HepG2 (cell line): Measurements from ENCODE around the gene MGAT5. TPM values are rescaled to one million over a fixed set of nuclear protein-coding genes. Genes with fewer than 3 reads are reported as not detected.

Experiments used
- ATAC-seq: fragments of 200-7000 bp; cut with Tn5 transposase; 3 replicates; pipeline ENCODE4 v1.9.1; 2020; ENCODE audit warnings: mild to moderate bottlenecking, moderate library complexity
- BruUV-seq: library from RNA; stranded (reverse); fragments of 400-500 nt; replicated peaks from 2 replicates; lab custom pipeline; 2021; lab: Mats Ljungman, UMichigan
- CTCF ChIA-PET: fragments of 300-600 bp; formaldehyde crosslinking; extraction: SDS; loops from one replicate; lab custom pipeline; 2021; ENCODE audit warnings: low total read pairs, inconsistent platforms, low intra/inter-chr PET ratio; lab: Yijun Ruan, JAX
- POLR2A ChIA-PET: fragments of 350-600 bp; sonication (Branson Sonifier 250); formaldehyde crosslinking; loops from one replicate; lab custom pipeline; 2020; ENCODE audit warnings: antibody characterized with exemption, inconsistent platforms; lab: Yijun Ruan, JAX
- DNase-seq: peaks from one replicate; pipeline ENCODE4 v3.0.0-alpha.2; 2015; ENCODE audit warnings: low spot score
- FAIRE-seq: peaks from 3 replicates; lab custom pipeline; 2011; peaks lifted over from hg19 to GRCh38; lab: Jason Lieb, UNC
- H2AFZ ChIP-seq: one replicate; pipeline ENCODE4 v1.6.1; 2011; ENCODE audit warnings: low read length, inconsistent platforms
- H3K27ac ChIP-seq: fragments of 300-600 bp; 3 replicates; pipeline ENCODE4 v1.8.0; 2011; ENCODE audit warnings: mixed run types, mild to moderate bottlenecking, mixed read lengths, low read length, inconsistent platforms; ENCODE audit not compliant: insufficient read depth; ENCODE audit errors: extremely low read length
- H3K27me3 ChIP-seq, 2 experiments: fragments of 200-600 bp in 1 of 2; 2 replicates in 1 of 2; 3 replicates in 1 of 2; pipeline versions ENCODE4 v1.6.0 to v1.8.0; 2011; ENCODE audit warnings: low read length in 2 of 2, mild to moderate bottlenecking in 2 of 2, moderate library complexity in 2 of 2, inconsistent platforms in 1 of 2; ENCODE audit not compliant: insufficient read depth in 2 of 2, control insufficient read depth in 1 of 2
- H3K36me3 ChIP-seq, 2 experiments: fragments of 200-600 bp in 1 of 2; replicated peaks in 1 of 2; 2 replicates in 1 of 2; 3 replicates in 1 of 2; pipeline versions ENCODE4 v1.5.1 to v1.8.0; 2011; ENCODE audit warnings: low read length in 2 of 2, inconsistent platforms in 1 of 2; ENCODE audit not compliant: insufficient read depth in 2 of 2, control insufficient read depth in 1 of 2
- H3K4me1 ChIP-seq: 2 replicates; pipeline ENCODE4 v1.5.1; 2012; ENCODE audit warnings: low read length, inconsistent platforms; ENCODE audit not compliant: insufficient read depth
- H3K4me2 ChIP-seq: 2 replicates; pipeline ENCODE4 v1.6.0; 2011; ENCODE audit warnings: low read depth, low read length, inconsistent platforms
- H3K4me3 ChIP-seq, 3 experiments: fragments of 200-600 bp in 1 of 3; sonication (generic), shearing (Covaris generic) in 1 of 3; replicated peaks in 1 of 3; 2 replicates each; pipeline ENCODE4 v1.5.1; 2011 to 2016; ENCODE audit warnings: low read length in 3 of 3, inconsistent platforms in 2 of 3, low read depth in 2 of 3, mild to moderate bottlenecking in 2 of 3, control low read depth in 1 of 3, mixed read lengths in 1 of 3; ENCODE audit not compliant: insufficient read depth in 1 of 3
- H3K79me2 ChIP-seq: one replicate; pipeline ENCODE4 v1.6.1; 2011; ENCODE audit warnings: low read length, inconsistent platforms; ENCODE audit not compliant: insufficient read depth
- H3K9ac ChIP-seq: 2 replicates; pipeline ENCODE4 v1.6.0; 2011; ENCODE audit warnings: mild to moderate bottlenecking, low read depth, low read length, inconsistent platforms; ENCODE audit not compliant: insufficient read depth
- H3K9me3 ChIP-seq: 2 replicates; pipeline ENCODE4 v1.5.1; 2012; ENCODE audit warnings: mild to moderate bottlenecking, low read length
- H4K20me1 ChIP-seq: 2 replicates; pipeline ENCODE4 v1.6.0; 2011; ENCODE audit warnings: inconsistent platforms, mild to moderate bottlenecking, low read length, moderate library complexity; ENCODE audit not compliant: insufficient read depth
- ELF4 ChIP-seq: sonication (generic); formaldehyde crosslinking; IDR thresholded peaks from 2 replicates; pipeline ENCODE4 v1.5.0; 2020; ENCODE audit warnings: missing genetic modification reagents, mild to moderate bottlenecking, moderate library complexity, borderline replicate concordance
- ERF ChIP-seq: IDR thresholded peaks from 2 replicates; pipeline ENCODE4 v1.6.1; 2018; ENCODE audit warnings: missing biosample characterization, missing genetic modification reagents
- FOXP1 ChIP-seq, 2 experiments: fragments of 450-650 bp in 1 of 2; IDR thresholded peaks; 2 replicates each; pipeline ENCODE4 v1.6.1; 2017 to 2018; ENCODE audit warnings: antibody characterized with exemption in 1 of 2
- GLI4 ChIP-seq: sonication (generic); formaldehyde crosslinking; IDR thresholded peaks from 2 replicates; pipeline ENCODE4 v1.5.1; 2020; ENCODE audit warnings: missing genetic modification reagents, mild to moderate bottlenecking, moderate library complexity, borderline replicate concordance
- KLF12 ChIP-seq: sonication (generic); formaldehyde crosslinking; IDR thresholded peaks from 2 replicates; pipeline ENCODE4 v1.4.0; 2020; ENCODE audit warnings: missing genetic modification reagents, borderline replicate concordance
- NFKBIZ ChIP-seq: IDR thresholded peaks from 2 replicates; pipeline ENCODE4 v1.6.1; 2018; ENCODE audit warnings: missing genetic modification reagents, missing compliant biosample characterization
- PPARG ChIP-seq: conservative IDR thresholded peaks from 2 replicates; pipeline ENCODE4 v1.6.1; 2016; ENCODE audit warnings: missing biosample characterization, missing genetic modification reagents
- SPEN ChIP-seq: sonication (generic); formaldehyde crosslinking; IDR thresholded peaks from 2 replicates; pipeline ENCODE4 v1.5.1; 2020; ENCODE audit warnings: low read depth, mild to moderate bottlenecking, missing genetic modification reagents
- TP53 ChIP-seq: sonication (generic); formaldehyde crosslinking; conservative IDR thresholded peaks from 2 replicates; pipeline ENCODE4 v1.4.0; 2020; ENCODE audit warnings: missing genetic modification reagents
- WIZ ChIP-seq: sonication (generic); formaldehyde crosslinking; IDR thresholded peaks from 2 replicates; pipeline ENCODE4 v1.5.1; 2020; ENCODE audit warnings: mild to moderate bottlenecking, missing genetic modification reagents
- ZFP62 ChIP-seq: sonication (generic); formaldehyde crosslinking; IDR thresholded peaks from 2 replicates; pipeline ENCODE4 v1.4.0; 2020; ENCODE audit warnings: missing genetic modification reagents
- ZNF234 ChIP-seq: sonication (generic); formaldehyde crosslinking; conservative IDR thresholded peaks from 2 replicates; pipeline ENCODE4 v1.5.1; 2020; ENCODE audit warnings: mild to moderate bottlenecking, missing genetic modification reagents
- ZNF362 ChIP-seq: sonication (generic); formaldehyde crosslinking; IDR thresholded peaks from 2 replicates; pipeline ENCODE4 v1.4.0; 2020; ENCODE audit warnings: missing genetic modification reagents, mild to moderate bottlenecking, borderline replicate concordance
- ZNF501 ChIP-seq: sonication (generic); formaldehyde crosslinking; IDR thresholded peaks from 2 replicates; pipeline ENCODE4 v1.5.1; 2020; ENCODE audit warnings: mild to moderate bottlenecking, moderate library complexity, missing genetic modification reagents
- ZNF510 ChIP-seq: sonication (generic); formaldehyde crosslinking; IDR thresholded peaks from 2 replicates; pipeline ENCODE4 v1.4.0; 2020; ENCODE audit warnings: low read depth, mild to moderate bottlenecking, missing genetic modification reagents
- ZNF598 ChIP-seq: sonication (generic); formaldehyde crosslinking; IDR thresholded peaks from 2 replicates; pipeline ENCODE4 v1.5.1; 2020; ENCODE audit warnings: mild to moderate bottlenecking, missing genetic modification reagents, borderline replicate concordance
- ZNF652 ChIP-seq: IDR thresholded peaks from 2 replicates; pipeline ENCODE4 v1.6.1; 2016; ENCODE audit warnings: low read depth, borderline replicate concordance
- WGBS: methylation state at CpG from one replicate; pipeline ENCODE4 v1.1.6; 2017; ENCODE audit warnings: low lambda C conversion rate; 5-methylcytosine and 5-hydroxymethylcytosine counted together
- in situ Hi-C: cut with HindIII; loops from 2 replicates; pipeline ENCODE4 v1.10.0; 2017; ENCODE audit warnings: low pct_unique_long_range_greater_than_20kb; ENCODE audit not compliant: extremely low pct_ligation_motif_present
- intact Hi-C: fragments of 100-400 bp; cut with micrococcal nuclease; formaldehyde crosslinking; loops from one replicate; pipeline ENCODE4 v1.10.0; 2022; ENCODE audit not compliant: unreplicated experiment
- polyA plus RNA-seq, 8 experiments: library from polyadenylated mRNA; depleted of rRNA in 3 of 8; stranded (reverse) in 7 of 8; unstranded in 1 of 8; fragments of >200 nt; fragmentation: Illumina TruSeq in 4 of 8; extraction: Trizol in 4 of 8; gene quantifications; 2 replicates each; pipeline versions ENCODE4 v1.2.1 to v1.2.3, GENCODE V29; 2011 to 2016; ENCODE audit warnings: low read depth in 4 of 8, missing spikeins in 1 of 8, mixed read lengths in 1 of 8; ENCODE audit not compliant: insufficient read depth in 1 of 8
- total RNA-seq, 5 experiments: library from RNA; depleted of rRNA; stranded (reverse); fragments of >200 nt; fragmentation: Illumina TruSeq; extraction: Trizol; gene quantifications; 2 replicates each; pipeline ENCODE4 v1.2.3, GENCODE V29; 2016; ENCODE audit warnings: low read depth in 1 of 5

MGAT5 gene
- total and polyA plus RNA-seq, 2 of the 13 experiments (the other 11 are each of a cell fraction or from before 2014, with no cell fraction given): 33.1 to 60.2 TPM

- Histone ChIP-seq H3K9ac (no peak overlapping the region), H2AFZ (no peak overlapping the region), H3K79me2 (no peaks in the 10 kb centered on the region), H3K4me3 (no peak overlapping the region), H3K27me3 (no peaks in the 10 kb centered on the region), H3K4me1 (no peaks in the 10 kb centered on the region), H3K4me2 (no peak overlapping the region), H3K27ac (no peak overlapping the region), H3K9me3 (no peaks in the 10 kb centered on the region), H3K36me3 (peaks cover 15 to 19% of the 10 kb centered on the region in 2 experiments; a peak in 4 of 5 replicates), H4K20me1 (no peaks in the 10 kb centered on the region)
- TF ChIP-seq ZNF234 (CRISPR knock-in tag) (no peak), SPEN (CRISPR knock-in tag) (no peak), ZFP62 (CRISPR knock-in tag) (no peak), WIZ (CRISPR knock-in tag) (no peak), PPARG (CRISPR knock-in tag) (no peak), ERF (CRISPR knock-in tag) (no peak), GLI4 (CRISPR knock-in tag) (no peak), TP53 (no peak), FOXP1 (IDR thresholded peaks at IDR 0.05) (no peak), FOXP1 (CRISPR knock-in tag; IDR thresholded peaks at IDR 0.05) (no peak), KLF12 (CRISPR knock-in tag) (no peak), ZNF510 (CRISPR knock-in tag) (no peak)
- ChIA-PET POLR2A (no interaction called here), CTCF (no interaction called here)
- ATAC-seq (no peak), DNase-seq (no peak), FAIRE-seq (no peak)
- WGBS: 95% methylated on average over 4 of the region's 4 CpGs
- no TSS peak for BruUV-seq
- intact Hi-C loops (no loop called here), in situ Hi-C loops (no loop called here)
Observed at GRCh38 chr2:134324430-134324829, 70.6 kb downstream of the MGAT5 start.

- Histone ChIP-seq H4K20me1 (no peaks in the 10 kb centered on the region), H3K9ac (no peak overlapping the region), H3K9me3 (no peaks in the 10 kb centered on the region), H2AFZ (no peak overlapping the region), H3K4me1 (no peaks in the 10 kb centered on the region), H3K27me3 (no peaks in the 10 kb centered on the region), H3K4me2 (no peak overlapping the region), H3K79me2 (no peaks in the 10 kb centered on the region), H3K27ac (no peak overlapping the region), H3K36me3 (peaks cover 9 to 15% of the 10 kb centered on the region in 2 experiments; a peak in 4 of 5 replicates), H3K4me3 (no peak overlapping the region)
- WGBS: 92% methylated on average over 1 of the region's 1 CpG
- intact Hi-C loops: no loop called here
- FAIRE-seq (no peak), DNase-seq (no peak), ATAC-seq (no peak)
- ChIA-PET POLR2A (no interaction called here), CTCF (no interaction called here)
- no TSS peak for BruUV-seq
- in situ Hi-C loops: no loop called here
- TF ChIP-seq ZNF501 (CRISPR knock-in tag) (no peak), ZNF362 (CRISPR knock-in tag) (no peak), ELF4 (CRISPR knock-in tag) (no peak), ZNF598 (CRISPR knock-in tag) (no peak), NFKBIZ (no peak), ZNF652 (CRISPR knock-in tag) (no peak)
Observed at GRCh38 chr2:134324947-134325346, 71.1 kb downstream of the MGAT5 start.
